Activated CD8-positive, alpha-beta memory T cell treated with anti-CD3 and anti-CD28 coated beads, Interleukin-2, amount 10 ng/mL, durations not matched to agents 7 days and 5 days (primary cell): ENCODE data around the gene EML4. TPM values are rescaled to one million over a fixed set of nuclear protein-coding genes. Genes with fewer than 3 reads are reported as not detected.
A peak's percentile ranks its signal among the peaks of the same experiment; 100 is the strongest.

Experiments used
- ATAC-seq: fragments of 150-1000 bp; cut with Tn5 transposase; one replicate; pipeline ENCODE4 v1.10.0; 2021; ENCODE audit warnings: moderate library complexity
- CTCF ChIA-PET: fragments of 350-600 bp; sonication (Branson Sonifier 250); formaldehyde crosslinking; loops from one replicate; lab custom pipeline; 2021; ENCODE audit warnings: antibody characterized with exemption; lab: Charles Lee
- DNase-seq: peaks from one replicate; pipeline ENCODE4 v3.0.0-alpha.2; 2020
- H3K27ac Mint-ChIP-seq: one replicate; pipeline ENCODE4 v1.8.0; 2021; ENCODE audit warnings: mild to moderate bottlenecking, mixed read lengths
- H3K27me3 Mint-ChIP-seq: one replicate; pipeline ENCODE4 v1.8.0; 2021; ENCODE audit warnings: mixed read lengths
- H3K36me3 Mint-ChIP-seq: one replicate; pipeline ENCODE4 v1.8.0; 2021; ENCODE audit warnings: mild to moderate bottlenecking, mixed read lengths
- H3K4me1 Mint-ChIP-seq: one replicate; pipeline ENCODE4 v1.8.0; 2021; ENCODE audit warnings: mixed read lengths
- H3K4me3 Mint-ChIP-seq: one replicate; pipeline ENCODE4 v1.8.0; 2021; ENCODE audit warnings: mild to moderate bottlenecking, moderate library complexity, mixed read lengths
- H3K9me3 Mint-ChIP-seq: one replicate; pipeline ENCODE4 v1.8.0; 2022; ENCODE audit warnings: low read depth, mixed read lengths
- total RNA-seq, 2 experiments: library from RNA; stranded (reverse); gene quantifications; one replicate each; pipeline ENCODE4 v1.2.3, GENCODE V29; 2021

The EML4 gene
- total RNA-seq, 2 experiments from 2014 or later, result 73.4 to 110 TPM

GRCh38 chr2:42196070-42196402 is 26.9 kb downstream of the EML4 start:
- DNase-seq, result no peak
- H3K4me1 Mint-ChIP-seq, result peaks cover 51% of the 10 kb centered on the region

DNA sequence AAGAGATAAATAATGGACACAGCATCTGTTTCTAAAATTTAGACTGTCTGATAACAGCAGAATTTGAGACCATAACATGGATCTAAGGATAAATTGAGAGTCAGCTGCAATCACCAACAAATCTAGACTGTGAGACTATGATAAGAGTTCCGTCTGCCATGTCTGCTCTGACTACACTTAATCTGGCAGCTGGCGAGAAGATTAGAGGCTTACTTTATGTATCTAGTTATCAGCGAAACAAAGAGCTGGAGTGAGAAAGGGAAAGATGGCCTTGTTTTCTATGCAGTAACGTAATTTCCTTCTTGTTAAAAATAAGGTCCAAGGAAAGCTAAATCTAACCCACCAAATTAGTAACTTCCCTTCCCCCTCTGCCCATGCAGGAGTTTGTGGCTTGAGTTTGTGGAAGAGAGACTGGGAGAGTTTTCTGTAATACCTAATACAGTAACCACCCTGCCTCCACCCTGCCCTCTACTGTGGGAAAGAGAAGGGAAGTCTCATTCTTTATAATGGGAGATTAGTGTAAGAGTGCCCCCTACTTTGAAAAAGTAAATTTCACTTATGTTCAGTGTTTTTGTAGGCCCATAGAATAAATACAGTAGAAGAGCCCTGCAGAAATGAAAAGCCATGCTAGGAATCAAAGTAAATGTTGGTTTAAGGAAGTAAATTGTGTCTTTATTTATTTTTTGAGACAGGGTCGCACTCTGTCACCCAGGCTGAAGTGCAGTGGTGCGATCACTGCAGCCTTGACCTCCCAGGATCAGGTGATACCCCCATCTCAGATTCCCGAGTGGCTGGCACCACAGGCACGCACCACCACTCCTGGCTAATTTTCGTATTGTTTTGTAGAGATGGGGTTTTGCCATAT is 27.5 kb downstream of the EML4 start:
- Mint-ChIP-seq H3K9me3 (no peaks in the 10 kb centered on the region), H3K36me3 (peaks cover 24% of the 10 kb centered on the region), H3K27me3 (no peaks in the 10 kb centered on the region), H3K4me3 (no peak overlapping the region), H3K4me1 (peaks cover 47% of the 10 kb centered on the region), H3K27ac (no peak overlapping the region)
- CTCF ChIA-PET, result interaction anchor here (0.7 to 3.0 kb wide), 10 partner anchors 8 to 101 kb away, joined by 3 to 25 read pairs (median 6); no protein-coding TSS in a partner anchor
- DNase-seq (peak; percentile 52), ATAC-seq (peak; percentile 80)

More at GRCh38 chr2:42196070-42196402, 26.9 kb downstream of the EML4 start:
- no peaks in the 10 kb centered on the region for H3K27me3 Mint-ChIP-seq
- CTCF ChIA-PET, result interaction anchor here (0.6 to 3.0 kb wide), 11 partner anchors 9 to 100 kb away, joined by 3 to 25 read pairs (median 6); no protein-coding TSS in a partner anchor
- no peak for ATAC-seq
- H3K36me3 Mint-ChIP-seq, result peaks cover 24% of the 10 kb centered on the region
- no peaks in the 10 kb centered on the region for H3K9me3 Mint-ChIP-seq
- no peak overlapping the region for H3K4me3 Mint-ChIP-seq
- H3K27ac Mint-ChIP-seq, result no peak overlapping the region

DNA sequence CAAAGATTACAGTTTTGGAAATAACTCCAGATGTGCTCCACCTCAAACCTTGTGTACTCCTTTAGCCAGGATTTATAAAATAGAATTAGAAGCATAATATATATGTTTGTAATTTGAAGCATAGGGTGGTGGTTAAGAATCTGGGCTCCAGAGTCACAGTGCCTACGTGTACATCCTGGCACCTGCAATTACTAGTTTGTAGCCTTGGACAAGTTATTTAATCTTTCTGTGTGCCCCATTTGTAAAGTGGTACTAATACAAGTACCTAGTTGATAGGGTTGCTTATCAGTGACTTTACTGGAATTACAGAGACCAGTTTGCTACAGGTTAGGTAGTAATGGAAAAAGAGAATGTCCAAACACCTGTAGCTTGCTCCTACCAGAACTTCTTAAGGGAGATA is 28.6 kb downstream of the EML4 start:
- H3K4me3 Mint-ChIP-seq, result no peak overlapping the region
- no peak overlapping the region for H3K27ac Mint-ChIP-seq
- DNase-seq (no peak), ATAC-seq (no peak)
- H3K27me3 Mint-ChIP-seq, result no peaks in the 10 kb centered on the region
- CTCF ChIA-PET, result interaction anchor here (0.7 to 1.7 kb wide), 2 partner anchors 98 to 101 kb away, joined by 3 to 4 read pairs; no protein-coding TSS in a partner anchor
- H3K36me3 Mint-ChIP-seq, result peaks cover 23% of the 10 kb centered on the region
- H3K4me1 Mint-ChIP-seq, result peaks cover 39% of the 10 kb centered on the region
- no peaks in the 10 kb centered on the region for H3K9me3 Mint-ChIP-seq

GRCh38 chr2:42198466-42198865 is 29.3 kb downstream of the EML4 start:
- H3K27ac Mint-ChIP-seq, result no peak overlapping the region
- peaks cover 23% of the 10 kb centered on the region for H3K36me3 Mint-ChIP-seq
- H3K9me3 Mint-ChIP-seq, result no peaks in the 10 kb centered on the region
- H3K27me3 Mint-ChIP-seq, result no peaks in the 10 kb centered on the region
- no peak for DNase-seq
- CTCF ChIA-PET, result interaction anchor here (1.0 to 1.7 kb wide), 3 partner anchors 9 to 103 kb away, joined by 3 to 4 read pairs (median 3); no protein-coding TSS in a partner anchor
- H3K4me1 Mint-ChIP-seq, result peaks cover 32% of the 10 kb centered on the region
- no peak overlapping the region for H3K4me3 Mint-ChIP-seq
- no peak for ATAC-seq

DNA sequence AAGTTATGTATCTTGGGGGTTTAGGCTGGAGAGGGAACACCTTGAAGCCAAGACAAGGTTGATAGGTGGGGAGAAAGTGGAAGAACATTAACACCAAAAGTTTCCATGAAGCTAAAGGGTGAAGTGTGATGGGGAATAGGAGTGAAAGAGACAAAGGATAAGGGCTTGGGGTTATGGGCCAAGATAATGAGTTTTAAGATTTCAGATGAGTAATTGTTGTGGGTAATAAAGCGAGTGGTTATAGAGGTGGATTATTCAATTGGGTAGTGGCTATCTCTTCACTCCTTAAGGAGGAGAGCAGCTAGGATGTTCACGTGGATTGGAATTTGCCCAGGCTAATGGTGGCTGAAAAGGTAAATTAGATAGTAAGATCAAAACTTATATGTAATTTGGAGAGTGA is 29.8 kb downstream of the EML4 start:
- no peak overlapping the region for H3K4me3 Mint-ChIP-seq
- DNase-seq (no peak), ATAC-seq (no peak)
- peaks cover 23% of the 10 kb centered on the region for H3K36me3 Mint-ChIP-seq
- H3K9me3 Mint-ChIP-seq, result no peaks in the 10 kb centered on the region
- H3K4me1 Mint-ChIP-seq, result peaks cover 29% of the 10 kb centered on the region
- no peak overlapping the region for H3K27ac Mint-ChIP-seq
- no peaks in the 10 kb centered on the region for H3K27me3 Mint-ChIP-seq
- CTCF ChIA-PET, result interaction anchor here (1.0 kb wide), 2 partner anchors 9 to 104 kb away, joined by 3 read pairs; no protein-coding TSS in a partner anchor

DNA sequence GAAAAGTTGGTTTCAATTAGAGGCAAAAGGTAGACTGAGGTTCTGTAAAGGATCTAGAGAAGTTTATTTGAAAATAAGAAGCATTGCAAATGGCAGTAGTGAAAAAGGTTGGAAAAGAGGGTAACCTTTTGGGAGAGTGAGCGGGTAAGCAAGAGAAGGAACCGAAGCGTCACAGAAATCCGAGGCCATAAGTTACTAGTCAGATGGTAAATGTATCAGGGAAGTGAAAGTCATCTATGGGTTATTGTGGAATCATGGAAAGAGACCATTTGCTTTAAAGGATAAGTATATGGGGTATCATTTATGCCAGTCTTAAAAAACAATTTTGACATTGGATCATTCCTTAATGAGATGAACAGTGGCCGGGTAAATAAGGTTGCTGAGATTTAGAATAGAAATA is 30.5 kb downstream of the EML4 start:
- H3K27ac Mint-ChIP-seq, result no peak overlapping the region
- DNase-seq (no peak), ATAC-seq (no peak)
- peaks cover 23% of the 10 kb centered on the region for H3K36me3 Mint-ChIP-seq
- no peak overlapping the region for H3K4me3 Mint-ChIP-seq
- peaks cover 27% of the 10 kb centered on the region for H3K4me1 Mint-ChIP-seq
- CTCF ChIA-PET, result interaction anchor here (1.0 kb wide), 1 partner anchor 104 kb away, joined by 3 read pairs; no protein-coding TSS in a partner anchor
- H3K9me3 Mint-ChIP-seq, result no peaks in the 10 kb centered on the region
- no peaks in the 10 kb centered on the region for H3K27me3 Mint-ChIP-seq

DNA sequence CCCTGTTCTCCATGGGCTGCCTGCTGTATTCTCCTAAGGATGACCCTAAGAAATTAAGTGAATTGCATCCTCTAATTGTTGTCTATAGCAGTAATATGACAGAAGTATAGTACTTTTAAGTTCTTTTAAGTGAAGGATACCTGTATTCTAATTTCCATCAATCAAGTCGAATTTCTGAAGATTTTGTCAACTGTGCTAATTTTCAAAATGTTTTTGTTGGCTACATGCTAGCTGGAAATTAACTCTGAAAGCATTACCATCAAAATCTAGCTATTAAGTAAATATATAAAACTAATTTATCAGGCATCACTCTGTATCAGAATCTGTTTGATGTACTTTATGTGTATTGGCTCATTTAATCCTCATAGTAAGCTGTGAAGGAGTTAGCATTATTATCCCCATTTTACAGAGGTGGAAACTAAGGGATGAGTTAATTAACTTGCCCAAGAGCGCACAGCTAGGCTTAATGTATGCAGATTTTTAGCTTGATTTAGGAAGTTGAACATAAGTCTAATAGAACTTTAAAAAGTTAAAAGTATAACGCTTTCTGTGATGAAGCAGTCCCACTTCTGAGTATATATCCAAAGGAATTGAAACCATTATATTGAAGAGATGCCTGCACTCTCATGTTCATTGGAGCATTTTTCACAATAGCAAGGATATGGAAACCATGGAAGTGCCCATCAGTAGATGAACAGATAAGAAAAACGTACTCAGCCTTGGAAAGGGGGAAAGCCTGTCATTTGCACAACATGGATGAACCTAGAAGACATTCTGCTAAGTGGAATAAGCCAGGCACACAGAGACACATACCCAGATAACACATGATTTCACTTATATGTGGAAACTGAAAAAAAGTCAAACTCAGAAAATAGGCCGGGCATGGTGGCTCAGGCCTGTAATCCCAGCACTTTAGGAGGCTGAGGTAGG is 32.0 kb downstream of the EML4 start:
- Mint-ChIP-seq H3K9me3 (no peaks in the 10 kb centered on the region), H3K27me3 (no peaks in the 10 kb centered on the region), H3K27ac (no peak overlapping the region), H3K36me3 (peaks cover 23% of the 10 kb centered on the region), H3K4me3 (no peak overlapping the region), H3K4me1 (peaks cover 28% of the 10 kb centered on the region)
- DNase-seq, result no peak
- no peak for ATAC-seq
- CTCF ChIA-PET, result no interaction called here

- Mint-ChIP-seq H3K27ac (no peak overlapping the region), H3K4me1 (peaks cover 21% of the 10 kb centered on the region)
Observed at GRCh38 chr2:42202634-42203008, 33.5 kb downstream of the EML4 start.

GRCh38 chr2:42203792-42204191 is 34.6 kb downstream of the EML4 start:
- H3K4me1 Mint-ChIP-seq, result peaks cover 13% of the 10 kb centered on the region

More at GRCh38 chr2:42202634-42203008, 33.5 kb downstream of the EML4 start:
- peaks cover 20% of the 10 kb centered on the region for H3K36me3 Mint-ChIP-seq
- CTCF ChIA-PET, result no interaction called here
- no peaks in the 10 kb centered on the region for H3K9me3 Mint-ChIP-seq
- DNase-seq, result no peak
- no peaks in the 10 kb centered on the region for H3K27me3 Mint-ChIP-seq
- no peak for ATAC-seq
- no peak overlapping the region for H3K4me3 Mint-ChIP-seq

GRCh38 chr2:42205337-42205736 is 36.2 kb downstream of the EML4 start:
- H3K36me3 Mint-ChIP-seq, result peaks cover 10% of the 10 kb centered on the region
- no peak overlapping the region for H3K27ac Mint-ChIP-seq
- ATAC-seq (no peak), DNase-seq (no peak)
- CTCF ChIA-PET, result interaction anchor here (1.9 to 3.0 kb wide), 2 partner anchors 9 to 110 kb away, joined by 6 to 8 read pairs; no protein-coding TSS in a partner anchor
- peaks cover 7% of the 10 kb centered on the region for H3K4me1 Mint-ChIP-seq
- no peak overlapping the region for H3K4me3 Mint-ChIP-seq
- H3K27me3 Mint-ChIP-seq, result no peaks in the 10 kb centered on the region
- no peaks in the 10 kb centered on the region for H3K9me3 Mint-ChIP-seq

More at GRCh38 chr2:42203792-42204191, 34.6 kb downstream of the EML4 start:
- no peaks in the 10 kb centered on the region for H3K9me3 Mint-ChIP-seq
- CTCF ChIA-PET, result interaction anchor here (1.9 to 3.0 kb wide), 2 partner anchors 8 to 108 kb away, joined by 6 to 8 read pairs; no protein-coding TSS in a partner anchor
- no peaks in the 10 kb centered on the region for H3K27me3 Mint-ChIP-seq
- H3K27ac Mint-ChIP-seq, result no peak overlapping the region
- H3K4me3 Mint-ChIP-seq, result no peak overlapping the region
- DNase-seq, result no peak
- H3K36me3 Mint-ChIP-seq, result peaks cover 11% of the 10 kb centered on the region
- no peak for ATAC-seq

DNA sequence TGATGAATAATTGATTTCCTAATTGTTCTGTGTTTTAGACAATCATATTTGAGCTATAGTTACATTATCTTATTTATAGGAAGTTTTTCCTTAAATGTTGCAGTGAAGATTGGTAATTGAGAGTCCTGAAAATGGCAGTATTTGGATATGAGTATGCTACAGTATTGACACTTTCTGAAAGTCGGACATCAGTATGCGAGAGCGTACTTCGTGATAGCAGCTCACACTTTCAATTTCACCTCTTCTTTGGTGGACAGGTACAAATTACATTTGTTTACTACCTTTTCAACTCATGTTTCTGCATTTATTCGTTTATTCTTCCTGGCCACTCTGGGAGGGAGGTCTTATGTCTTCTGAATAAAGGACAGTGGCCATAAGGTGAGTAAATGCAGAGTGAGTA is 38.7 kb downstream of the EML4 start:
- Mint-ChIP-seq H3K27ac (no peak overlapping the region), H3K36me3 (peaks cover 11% of the 10 kb centered on the region), H3K4me1 (peaks cover 11% of the 10 kb centered on the region), H3K27me3 (no peaks in the 10 kb centered on the region), H3K4me3 (no peak overlapping the region), H3K9me3 (no peaks in the 10 kb centered on the region)
- CTCF ChIA-PET, result no interaction called here
- ATAC-seq (no peak), DNase-seq (no peak)

DNA sequence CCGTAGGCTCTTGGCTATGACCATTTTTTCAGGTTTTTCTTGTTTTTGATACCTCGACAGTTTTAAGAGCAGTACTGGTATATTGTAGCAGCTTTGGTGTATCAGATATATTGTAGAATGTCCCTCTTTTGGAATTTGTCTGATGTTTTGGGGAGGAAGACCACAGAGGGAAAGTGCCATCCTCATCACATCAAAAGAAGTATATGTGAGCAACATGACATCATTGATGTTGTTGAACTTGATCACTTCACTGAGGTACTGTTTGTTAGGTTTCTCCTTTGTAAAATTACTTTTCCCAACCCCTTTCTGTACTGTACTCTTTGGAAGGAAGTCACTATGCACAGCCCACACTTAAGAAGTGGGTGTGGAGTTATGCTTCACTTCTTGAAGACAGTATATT is 41.0 kb downstream of the EML4 start:
- H3K9me3 Mint-ChIP-seq, result no peaks in the 10 kb centered on the region
- no peak overlapping the region for H3K4me3 Mint-ChIP-seq
- peaks cover 11% of the 10 kb centered on the region for H3K4me1 Mint-ChIP-seq
- H3K36me3 Mint-ChIP-seq, result peaks cover 14% of the 10 kb centered on the region
- no peak for ATAC-seq
- CTCF ChIA-PET, result no interaction called here
- no peak for DNase-seq
- no peaks in the 10 kb centered on the region for H3K27me3 Mint-ChIP-seq
- H3K27ac Mint-ChIP-seq, result no peak overlapping the region

GRCh38 chr2:42211291-42211690 is 42.1 kb downstream of the EML4 start:
- Mint-ChIP-seq H3K27ac (no peak overlapping the region), H3K36me3 (peaks cover 16% of the 10 kb centered on the region), H3K4me3 (no peak overlapping the region), H3K27me3 (no peaks in the 10 kb centered on the region), H3K9me3 (no peaks in the 10 kb centered on the region), H3K4me1 (peaks cover 9% of the 10 kb centered on the region)
- CTCF ChIA-PET, result no interaction called here
- DNase-seq (no peak), ATAC-seq (no peak)
